ENCODE measurements around the gene TMCO5A. TPM values are rescaled to one million over a fixed set of nuclear protein-coding genes. Genes with fewer than 3 reads are reported as not detected.

TMCO5A gene
- polyA plus RNA-seq (2011; rRNA removed) (not detected in 2 replicates), polyA minus RNA-seq (2011; rRNA and poly(A)+ RNA removed) (not detected in 2 replicates)

- POLR2A ChIA-PET: interaction anchor here (2.6 kb wide), 1 partner anchor 33 kb away, joined by 8 read pairs; no protein-coding TSS in a partner anchor
- no peak for TF ChIP-seq CTCF (IDR thresholded peaks at IDR 0.05; ENCODE audit: low read depth, low read length)
- H3K27ac ChIP-seq (ENCODE audit: low read depth, low read length): peak within 1 kb of the TSS; percentile 78
These were observed at the start of gene TMCO5A for GRCh38 chr15:37934340-37934739. TSS of gene TMCO5A (plus strand) at chr15:37934640. CDS start at chr15:37936324, 1,684 bp downstream.

GRCh38 chr15:37885651-37886050, 48.8 kb upstream of the TMCO5A start:
- ChIA-PET POLR2A (no interaction called here), CTCF (interaction anchor here (0.6 kb wide), 1 partner anchor 14 kb away, joined by 3 read pairs; no protein-coding TSS in a partner anchor)
- Histone ChIP-seq H3K27me3 (ENCODE audit: control insufficient read depth, insufficient read depth, low read length) (no peaks in the 10 kb centered on the region), H3K27ac (ENCODE audit: low read depth, low read length) (no peak overlapping the region), H3K9me3 (ENCODE audit: control insufficient read depth, insufficient read depth, low read length) (no peaks in the 10 kb centered on the region), H3K4me3 (ENCODE audit: low read depth, low read length) (no peak overlapping the region)
- DNase-seq (ENCODE audit: low read depth, low spot score): no peak
- TF ChIP-seq CTCF (IDR thresholded peaks at IDR 0.05; ENCODE audit: low read depth, low read length): no peak

More at GRCh38 chr15:37934340-37934739, at the start of gene TMCO5A:
- Histone ChIP-seq H3K9me3 (ENCODE audit: control insufficient read depth, insufficient read depth, low read length) (no peaks in the 10 kb centered on the region), H3K27me3 (ENCODE audit: control insufficient read depth, insufficient read depth, low read length) (no peaks in the 10 kb centered on the region), H3K4me3 (ENCODE audit: low read depth, low read length) (no peak within 1 kb of the TSS)
- DNase-seq (ENCODE audit: low read depth, low spot score): no peak
- CTCF ChIA-PET: interaction anchor here (1.0 kb wide), 1 partner anchor 43 kb away, joined by 3 read pairs; no protein-coding TSS in a partner anchor

DNA sequence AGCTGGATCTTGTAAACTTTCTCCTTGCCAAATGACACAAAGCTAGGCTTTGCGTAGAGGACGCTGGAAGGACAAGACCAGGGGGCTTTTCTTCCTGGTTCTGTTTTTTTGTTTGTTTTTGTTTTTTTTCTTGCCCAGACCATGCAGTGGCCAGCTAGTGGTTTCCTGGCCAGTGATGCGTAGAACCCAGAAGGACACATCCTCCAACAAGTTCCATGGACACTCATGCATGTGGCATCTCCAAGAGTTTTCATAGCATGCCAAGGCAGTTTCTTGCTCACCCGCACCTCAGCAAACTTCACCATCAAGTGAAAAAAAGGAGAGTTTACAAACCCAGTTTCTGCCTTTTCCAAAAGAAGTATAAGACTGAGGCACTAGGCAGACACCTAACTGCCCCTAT, 46.1 kb upstream of the TMCO5A start:
- ChIA-PET CTCF (interaction anchor here (1.0 kb wide), 1 partner anchor 14 kb away, joined by 4 read pairs; no protein-coding TSS in a partner anchor), POLR2A (no interaction called here)
- Histone ChIP-seq H3K27me3 (ENCODE audit: control insufficient read depth, insufficient read depth, low read length) (no peaks in the 10 kb centered on the region), H3K9me3 (ENCODE audit: control insufficient read depth, insufficient read depth, low read length) (no peaks in the 10 kb centered on the region), H3K4me3 (ENCODE audit: low read depth, low read length) (no peak overlapping the region), H3K27ac (ENCODE audit: low read depth, low read length) (no peak overlapping the region)
- no peak for TF ChIP-seq CTCF (IDR thresholded peaks at IDR 0.05; ENCODE audit: low read depth, low read length)
- no peak for DNase-seq (ENCODE audit: low read depth, low spot score)

GRCh38 chr15:37891766-37892368, 42.6 kb upstream of the TMCO5A start:
- H3K4me3 ChIP-seq (ENCODE audit: low read depth, low read length): no peak overlapping the region
- TF ChIP-seq CTCF (IDR thresholded peaks at IDR 0.05; ENCODE audit: low read depth, low read length): peak; percentile 94
- H3K27ac ChIP-seq (ENCODE audit: low read depth, low read length): no peak overlapping the region
- ChIA-PET POLR2A (no interaction called here), CTCF (interaction anchor here (0.5 to 3.3 kb wide), 22 partner anchors 9 to 1065 kb away, joined by 3 to 36 read pairs (median 4); no protein-coding TSS in a partner anchor)
- DNase-seq (ENCODE audit: low read depth, low spot score): peak; percentile 37
- H3K9me3 ChIP-seq (ENCODE audit: control insufficient read depth, insufficient read depth, low read length): no peaks in the 10 kb centered on the region
- no peaks in the 10 kb centered on the region for H3K27me3 ChIP-seq (ENCODE audit: control insufficient read depth, insufficient read depth, low read length)

DNA sequence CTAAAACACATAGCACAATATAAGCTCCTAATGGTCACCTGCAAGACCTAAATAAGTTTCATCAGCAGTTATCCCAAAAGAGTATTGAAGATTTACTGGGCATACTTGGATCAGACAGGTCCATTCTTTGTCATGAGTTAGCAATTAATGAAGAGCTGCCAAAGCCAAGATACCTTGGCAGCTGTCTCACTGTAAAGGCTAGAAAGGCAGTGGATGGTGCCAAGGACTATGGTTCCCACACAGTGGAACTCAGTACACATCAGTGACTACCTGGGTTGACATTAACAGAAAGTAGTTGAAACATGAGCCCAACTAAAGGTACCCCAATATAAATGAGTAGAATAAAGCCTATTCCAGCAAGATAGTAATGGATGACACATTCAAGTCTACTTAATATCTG, 41.1 kb upstream of the TMCO5A start:
- CTCF ChIA-PET: interaction anchor here (1.9 to 3.3 kb wide), 4 partner anchors 12 to 128 kb away, joined by 5 to 36 read pairs (median 16); no protein-coding TSS in a partner anchor
- DNase-seq (ENCODE audit: low read depth, low spot score): no peak
- TF ChIP-seq CTCF (IDR thresholded peaks at IDR 0.05; ENCODE audit: low read depth, low read length): no peak

More for the DNA sequence above, 41.1 kb upstream of the TMCO5A start:
- Histone ChIP-seq H3K9me3 (ENCODE audit: control insufficient read depth, insufficient read depth, low read length) (no peaks in the 10 kb centered on the region), H3K27me3 (ENCODE audit: control insufficient read depth, insufficient read depth, low read length) (no peaks in the 10 kb centered on the region), H3K27ac (ENCODE audit: low read depth, low read length) (no peak overlapping the region), H3K4me3 (ENCODE audit: low read depth, low read length) (no peak overlapping the region)
- POLR2A ChIA-PET: no interaction called here

Measured in AG04450 (cell line).